Vagina (tissue), 2 donors: ENCODE results near the gene C2CD2. TPM values are rescaled to one million over a fixed set of nuclear protein-coding genes. Genes with fewer than 3 reads are reported as not detected.

Experiments used
- DNase-seq, 2 donors: peaks; one replicate each; pipeline ENCODE4 v3.0.0-alpha.2; 2017; ENCODE audit errors: extremely low spot score in 2 of 2
- H3K27ac ChIP-seq: fragments of 200-600 bp; sonication (generic); one replicate; pipeline ENCODE4 v1.5.1; 2019
- H3K27me3 ChIP-seq: fragments of 200-600 bp; sonication (generic); one replicate; pipeline ENCODE4 v1.5.1; 2019
- H3K36me3 ChIP-seq, 2 donors: fragments of 200-600 bp; sonication (generic); one replicate each; pipeline ENCODE4 v1.5.1; 2017 to 2019
- H3K4me1 ChIP-seq: fragments of 200-600 bp; sonication (generic); one replicate; pipeline ENCODE4 v1.5.1; 2019
- H3K4me3 ChIP-seq, 2 donors: fragments of 200-600 bp; sonication (generic); 1 replicate in 1 of 2; 2 replicates in 1 of 2; pipeline ENCODE4 v1.5.1; 2016 to 2019
- H3K9me3 ChIP-seq: fragments of 200-600 bp; sonication (generic); one replicate; pipeline ENCODE4 v1.5.1; 2019
- CTCF ChIP-seq, 3 experiments: fragments of 450-650 bp in 2 of 3; fragments of 200-600 bp in 1 of 3; sonication (generic) in 1 of 3; IDR thresholded peaks; one replicate each; pipeline ENCODE4 v1.5.1; 2017 to 2019; ENCODE audit warnings: antibody characterized with exemption in 3 of 3, mild to moderate bottlenecking in 2 of 3, moderate library complexity in 2 of 3
- POLR2A ChIP-seq, 2 donors: fragments of 450-650 bp; IDR thresholded peaks; one replicate each; pipeline ENCODE4 v1.6.1; 2017; ENCODE audit warnings: antibody characterized with exemption in 2 of 2, mild to moderate bottlenecking in 2 of 2, moderate library complexity in 2 of 2
- POLR2AphosphoS5 ChIP-seq, 2 donors: sonication (generic); formaldehyde crosslinking; IDR thresholded peaks; one replicate each; pipeline ENCODE4 v1.9.0; 2017; ENCODE audit warnings: antibody characterized with exemption in 2 of 2, mild to moderate bottlenecking in 2 of 2, low read depth in 1 of 2; ENCODE audit not compliant: insufficient read depth in 1 of 2
- intact Hi-C: fragments of 100-400 bp; cut with DNase I; formaldehyde crosslinking; loops from one replicate; pipeline ENCODE4 v1.15.1; 2023
- total RNA-seq: library from RNA; depleted of rRNA; stranded (reverse); fragments of >200 nt; gene quantifications from one replicate; pipeline ENCODE4 v1.2.3, GENCODE V29; 2016

C2CD2 gene
- total RNA-seq, 1 donor from 2014 or later: 36.1 TPM

GRCh38 chr21:41972511-41973205 lies 18.8 kb upstream of the C2CD2 start:
- H3K4me1 ChIP-seq: peaks cover 12% of the 10 kb centered on the region
- H3K36me3 ChIP-seq: no peaks in the 10 kb centered on the region
- TF ChIP-seq CTCF (IDR thresholded peaks at IDR 0.05) (no peak), POLR2AphosphoS5 (IDR thresholded peaks at IDR 0.05; ENCODE audit: insufficient read depth in 1 of 2, low read depth in 1 of 2) (no peak), POLR2A (IDR thresholded peaks at IDR 0.05) (no peak)
- intact Hi-C loops: no loop called here
- H3K9me3 ChIP-seq: no peaks in the 10 kb centered on the region
- H3K27ac ChIP-seq: no peak overlapping the region
- no peak overlapping the region for H3K4me3 ChIP-seq
- no peaks in the 10 kb centered on the region for H3K27me3 ChIP-seq
- peak; percentile 49 to 56 for DNase-seq

GRCh38 chr21:41971891-41972290 lies 18.1 kb upstream of the C2CD2 start:
- Histone ChIP-seq H3K4me3 (no peak overlapping the region), H3K27ac (no peak overlapping the region), H3K9me3 (no peaks in the 10 kb centered on the region), H3K4me1 (peaks cover 12% of the 10 kb centered on the region), H3K27me3 (no peaks in the 10 kb centered on the region), H3K36me3 (no peaks in the 10 kb centered on the region)
- DNase-seq: no peak
- intact Hi-C loops: no loop called here
- TF ChIP-seq CTCF (IDR thresholded peaks at IDR 0.05): no peak
- peak in 1 of 2 donors; percentile 26 for TF ChIP-seq POLR2AphosphoS5 (IDR thresholded peaks at IDR 0.05; ENCODE audit: insufficient read depth in 1 of 2, low read depth in 1 of 2)
- TF ChIP-seq POLR2A (IDR thresholded peaks at IDR 0.05): no peak

- Histone ChIP-seq H3K27me3 (no peaks in the 10 kb centered on the region), H3K9me3 (no peaks in the 10 kb centered on the region), H3K27ac (no peak overlapping the region), H3K4me3 (no peak overlapping the region), H3K36me3 (no peaks in the 10 kb centered on the region), H3K4me1 (peaks cover 12% of the 10 kb centered on the region)
- DNase-seq: peak; percentile 64 to 72
- TF ChIP-seq POLR2A (IDR thresholded peaks at IDR 0.05) (no peak), CTCF (IDR thresholded peaks at IDR 0.05) (no peak), POLR2AphosphoS5 (IDR thresholded peaks at IDR 0.05; ENCODE audit: insufficient read depth in 1 of 2, low read depth in 1 of 2) (no peak)
- intact Hi-C loops: no loop called here
Observed at GRCh38 chr21:41970751-41971653, 17.2 kb upstream of the C2CD2 start.

GRCh38 chr21:41970106-41970391 lies 16.2 kb upstream of the C2CD2 start:
- intact Hi-C loops: no loop called here
- no peak for DNase-seq
- no peak overlapping the region for H3K27ac ChIP-seq
- H3K36me3 ChIP-seq: no peaks in the 10 kb centered on the region
- peaks cover 15% of the 10 kb centered on the region for H3K4me1 ChIP-seq
- TF ChIP-seq POLR2AphosphoS5 (IDR thresholded peaks at IDR 0.05; ENCODE audit: insufficient read depth in 1 of 2, low read depth in 1 of 2): no peak
- no peak for TF ChIP-seq CTCF (IDR thresholded peaks at IDR 0.05)
- TF ChIP-seq POLR2A (IDR thresholded peaks at IDR 0.05): no peak
- no peaks in the 10 kb centered on the region for H3K27me3 ChIP-seq
- no peaks in the 10 kb centered on the region for H3K9me3 ChIP-seq
- H3K4me3 ChIP-seq: no peak overlapping the region

GRCh38 chr21:41967708-41968107 lies 13.9 kb upstream of the C2CD2 start:
- intact Hi-C loops: no loop called here
- peak in 1 of 2 donors; percentile 58 for DNase-seq
- no peaks in the 10 kb centered on the region for H3K27me3 ChIP-seq
- H3K27ac ChIP-seq: no peak overlapping the region
- H3K4me3 ChIP-seq: no peak overlapping the region
- peaks cover 4% of the 10 kb centered on the region for H3K4me1 ChIP-seq
- H3K36me3 ChIP-seq: no peaks in the 10 kb centered on the region
- no peaks in the 10 kb centered on the region for H3K9me3 ChIP-seq
- TF ChIP-seq POLR2AphosphoS5 (IDR thresholded peaks at IDR 0.05; ENCODE audit: insufficient read depth in 1 of 2, low read depth in 1 of 2) (no peak), CTCF (IDR thresholded peaks at IDR 0.05) (no peak), POLR2A (IDR thresholded peaks at IDR 0.05) (no peak)
